ENCODE measurements around the gene GMEB1.
A peak's percentile ranks its signal among the peaks of the same experiment; 100 is the strongest.

GMEB1 gene, protein sequence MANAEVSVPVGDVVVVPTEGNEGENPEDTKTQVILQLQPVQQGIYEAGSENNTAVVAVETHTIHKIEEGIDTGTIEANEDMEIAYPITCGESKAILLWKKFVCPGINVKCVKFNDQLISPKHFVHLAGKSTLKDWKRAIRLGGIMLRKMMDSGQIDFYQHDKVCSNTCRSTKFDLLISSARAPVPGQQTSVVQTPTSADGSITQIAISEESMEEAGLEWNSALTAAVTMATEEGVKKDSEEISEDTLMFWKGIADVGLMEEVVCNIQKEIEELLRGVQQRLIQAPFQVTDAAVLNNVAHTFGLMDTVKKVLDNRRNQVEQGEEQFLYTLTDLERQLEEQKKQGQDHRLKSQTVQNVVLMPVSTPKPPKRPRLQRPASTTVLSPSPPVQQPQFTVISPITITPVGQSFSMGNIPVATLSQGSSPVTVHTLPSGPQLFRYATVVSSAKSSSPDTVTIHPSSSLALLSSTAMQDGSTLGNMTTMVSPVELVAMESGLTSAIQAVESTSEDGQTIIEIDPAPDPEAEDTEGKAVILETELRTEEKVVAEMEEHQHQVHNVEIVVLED

DNA sequence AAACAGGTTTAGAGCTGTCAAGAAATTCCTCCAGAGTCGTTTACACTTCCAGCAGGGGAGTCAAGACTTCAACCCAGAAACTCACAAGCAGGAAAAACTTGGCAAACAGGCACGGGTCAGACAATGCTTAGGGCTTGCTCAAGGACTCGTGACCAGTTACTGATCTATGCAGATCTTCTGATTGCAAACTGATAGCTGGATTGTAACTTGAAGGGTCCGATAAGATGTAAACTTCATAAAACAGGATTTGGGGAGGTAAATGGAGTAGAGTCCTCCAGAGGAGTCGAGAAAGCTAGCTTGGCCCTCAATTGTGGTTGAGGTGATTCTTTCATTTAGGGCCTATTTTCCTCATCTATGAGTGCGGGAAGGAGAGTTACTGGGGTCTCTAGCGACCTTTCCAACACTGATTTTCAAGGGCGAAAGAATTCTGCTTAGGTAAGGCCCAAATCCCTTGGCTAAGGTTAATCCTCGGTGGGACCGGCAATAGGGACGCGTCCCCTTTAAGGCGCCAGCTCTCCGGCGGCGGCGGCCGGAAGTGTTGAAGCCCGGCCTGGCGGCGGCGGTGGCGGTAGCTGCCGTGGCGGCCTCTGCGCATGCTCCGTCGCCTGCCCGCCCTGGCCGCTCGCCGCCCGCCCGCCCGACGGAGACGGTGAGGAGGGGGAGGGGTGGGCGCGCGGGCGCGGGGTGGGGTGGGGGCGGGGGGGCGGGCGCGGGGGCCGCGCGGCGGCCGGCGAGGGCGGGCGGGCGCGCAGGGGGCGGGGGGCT lies at the start of gene GMEB1:
Gene GMEB1, plus strand, starts transcription at position 594 of the 765 bp plus-strand sequence. CDS start 14,829 bp downstream, outside the sequence.
- TF ChIP-seq, protein P1, sequence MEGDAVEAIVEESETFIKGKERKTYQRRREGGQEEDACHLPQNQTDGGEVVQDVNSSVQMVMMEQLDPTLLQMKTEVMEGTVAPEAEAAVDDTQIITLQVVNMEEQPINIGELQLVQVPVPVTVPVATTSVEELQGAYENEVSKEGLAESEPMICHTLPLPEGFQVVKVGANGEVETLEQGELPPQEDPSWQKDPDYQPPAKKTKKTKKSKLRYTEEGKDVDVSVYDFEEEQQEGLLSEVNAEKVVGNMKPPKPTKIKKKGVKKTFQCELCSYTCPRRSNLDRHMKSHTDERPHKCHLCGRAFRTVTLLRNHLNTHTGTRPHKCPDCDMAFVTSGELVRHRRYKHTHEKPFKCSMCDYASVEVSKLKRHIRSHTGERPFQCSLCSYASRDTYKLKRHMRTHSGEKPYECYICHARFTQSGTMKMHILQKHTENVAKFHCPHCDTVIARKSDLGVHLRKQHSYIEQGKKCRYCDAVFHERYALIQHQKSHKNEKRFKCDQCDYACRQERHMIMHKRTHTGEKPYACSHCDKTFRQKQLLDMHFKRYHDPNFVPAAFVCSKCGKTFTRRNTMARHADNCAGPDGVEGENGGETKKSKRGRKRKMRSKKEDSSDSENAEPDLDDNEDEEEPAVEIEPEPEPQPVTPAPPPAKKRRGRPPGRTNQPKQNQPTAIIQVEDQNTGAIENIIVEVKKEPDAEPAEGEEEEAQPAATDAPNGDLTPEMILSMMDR (conservative IDR thresholded peaks at IDR 0.05; ENCODE audit: low read depth), result no peak
- H3K27ac ChIP-seq, result peak within 1 kb of the TSS; percentile 98
- DNase-seq (ENCODE audit: low spot score), result peak; percentile 89
- CTCF ChIA-PET, result interaction anchor here (0.6 to 0.7 kb wide), 2 partner anchors 13 to 88 kb away, joined by 3 to 4 read pairs; no protein-coding TSS in a partner anchor
- POLR2A ChIA-PET (ENCODE audit: low non-redundant PET), result interaction anchor here (0.6 to 1.7 kb wide), 4 partner anchors 20 to 1637 kb away, joined by 3 to 7 read pairs (median 4); partner anchors contain the start of genes RNU11, TAF12 and YTHDF2

DNA sequence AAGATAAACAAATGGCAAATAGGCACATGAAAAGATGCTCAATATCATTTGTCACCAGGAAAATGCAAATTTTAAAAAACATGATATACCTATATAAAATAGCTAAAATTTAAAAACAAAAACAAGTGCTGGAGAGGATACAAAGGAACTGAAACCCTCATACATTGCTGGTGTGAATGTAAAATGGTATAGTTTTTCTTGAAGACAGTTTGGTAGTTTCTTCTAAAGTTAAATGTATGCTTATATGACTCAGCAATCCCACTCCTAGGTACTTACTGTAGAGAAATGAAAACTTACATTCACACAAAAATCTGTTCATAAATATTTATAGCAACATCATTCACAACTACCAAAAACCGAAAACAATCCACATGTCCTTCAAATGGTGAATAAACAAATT lies 36.9 kb upstream of the GMEB1 start:
- no peak for DNase-seq (ENCODE audit: low spot score)
- H3K27ac ChIP-seq, result no peak overlapping the region
- CTCF ChIA-PET, result no interaction called here
- POLR2A ChIA-PET (ENCODE audit: low non-redundant PET), result no interaction called here
- TF ChIP-seq, protein P1 (conservative IDR thresholded peaks at IDR 0.05; ENCODE audit: low read depth), result no peak

DNA sequence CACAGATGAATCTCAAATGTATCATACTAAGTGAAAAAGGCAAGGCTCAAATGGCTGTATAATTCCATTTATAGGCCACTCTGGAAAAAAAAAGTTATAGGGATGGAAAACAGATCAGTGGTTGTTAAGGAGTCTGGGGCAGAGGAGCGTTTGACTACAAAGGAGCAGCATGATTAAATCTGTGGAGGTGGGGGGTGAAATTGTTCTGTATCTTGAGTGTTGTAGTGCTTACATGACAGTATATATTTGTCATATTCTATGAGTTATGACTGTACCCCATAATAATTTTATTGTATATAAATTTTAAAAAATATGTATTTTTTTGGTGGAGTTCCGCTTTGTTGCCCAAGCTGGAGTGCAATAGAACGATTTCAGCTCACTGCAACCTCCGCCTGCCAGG lies 36.0 kb upstream of the GMEB1 start:
- DNase-seq (ENCODE audit: low spot score), result no peak
- POLR2A ChIA-PET (ENCODE audit: low non-redundant PET), result no interaction called here
- H3K27ac ChIP-seq, result no peak overlapping the region
- TF ChIP-seq, protein P1 (conservative IDR thresholded peaks at IDR 0.05; ENCODE audit: low read depth), result no peak
- CTCF ChIA-PET, result interaction anchor here (0.7 kb wide), 1 partner anchor 8 kb away, joined by 3 read pairs; no protein-coding TSS in a partner anchor

DNA sequence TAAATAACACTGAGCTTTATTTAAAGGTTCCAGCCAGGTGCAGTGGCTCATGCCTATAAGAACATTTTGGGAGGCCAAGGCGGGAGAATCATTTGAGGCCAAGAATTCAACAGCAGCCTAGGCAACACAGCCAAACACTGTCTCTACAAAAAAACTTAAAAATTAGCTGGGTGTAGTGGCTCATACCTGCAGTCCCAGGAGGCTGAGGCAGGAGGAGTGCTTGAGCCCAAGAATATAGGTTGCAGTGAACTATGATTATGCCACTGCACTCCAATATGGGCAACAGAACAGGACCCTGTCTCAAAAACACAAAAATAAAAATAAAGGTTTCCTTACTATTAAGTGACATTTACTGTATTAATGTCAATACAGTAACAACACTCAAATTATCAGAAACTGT lies 27.8 kb upstream of the GMEB1 start:
- DNase-seq (ENCODE audit: low spot score), result no peak
- ChIA-PET POLR2A (ENCODE audit: low non-redundant PET) (no interaction called here), CTCF (interaction anchor here (0.6 to 0.7 kb wide), 3 partner anchors 8 to 506 kb away, joined by 3 read pairs; no protein-coding TSS in a partner anchor)
- peak overlapping the region; percentile 22; the same call in 1 of the 2 replicates for H3K27ac ChIP-seq
- TF ChIP-seq, protein P1 (conservative IDR thresholded peaks at IDR 0.05; ENCODE audit: low read depth), result 0 out of 2 replicates have a peak, but pooled peaks have one; percentile 26

DNA sequence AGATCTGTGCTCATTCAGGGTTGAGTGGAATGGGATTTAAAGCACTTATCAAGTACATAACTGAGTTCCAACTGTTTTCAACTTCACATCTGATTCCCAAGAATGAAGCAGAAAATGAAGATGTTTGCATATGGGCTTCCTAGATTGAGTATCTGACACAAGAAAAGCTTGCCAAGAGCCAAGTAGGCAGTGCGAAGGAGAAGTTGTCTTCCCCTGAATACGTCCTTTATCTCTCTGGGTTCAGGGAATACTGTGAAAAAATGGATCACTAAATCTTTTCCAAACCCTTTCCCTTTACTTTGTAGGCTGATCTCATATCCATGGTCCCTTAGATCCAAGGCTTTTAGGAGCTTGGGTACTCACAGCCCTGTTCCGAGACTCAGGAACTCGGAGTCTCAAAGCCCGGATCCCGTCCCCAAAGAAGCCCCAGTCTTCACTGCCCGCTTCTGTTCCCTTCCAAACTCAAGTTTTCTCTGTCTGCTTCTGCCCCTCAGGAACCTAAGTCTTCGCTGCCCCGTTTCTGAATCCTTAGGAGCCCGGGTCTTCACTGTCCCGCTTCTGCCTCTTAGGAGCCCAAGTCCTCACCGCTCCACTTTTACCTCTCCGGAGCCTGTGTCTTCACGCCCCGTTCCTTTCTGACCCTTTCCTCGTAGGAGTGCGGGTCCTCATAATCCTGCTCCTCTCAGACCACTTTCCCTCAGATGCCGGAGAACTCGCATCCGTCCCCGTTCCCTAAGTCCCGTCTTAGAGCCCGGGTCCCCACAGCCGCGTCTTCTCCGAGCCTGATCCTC lies 26.3 kb upstream of the GMEB1 start:
- ChIA-PET POLR2A (ENCODE audit: low non-redundant PET) (interaction anchor here (0.6 to 1.8 kb wide), 3 partner anchors 26 to 235 kb away, joined by 3 to 7 read pairs (median 3); partner anchors contain the start of genes GMEB1 and YTHDF2), CTCF (interaction anchor here (0.6 to 2.0 kb wide), 3 partner anchors 24 to 235 kb away, joined by 3 to 11 read pairs (median 3); no protein-coding TSS in a partner anchor)
- DNase-seq (ENCODE audit: low spot score), result peak; percentile 50
- peak overlapping the region; percentile 93 for H3K27ac ChIP-seq
- TF ChIP-seq, protein P1 (conservative IDR thresholded peaks at IDR 0.05; ENCODE audit: low read depth), result no peak
